ENCODE results near the gene FDXACB1. TPM values are rescaled to one million over a fixed set of nuclear protein-coding genes. Genes with fewer than 3 reads are reported as not detected.
A peak's percentile ranks its signal among the peaks of the same experiment; 100 is the strongest.

Gene FDXACB1
- total and polyA plus RNA-seq, 3 donors from 2014 or later = 7.2 to 7.8 (median 7.4) TPM

GRCh38 chr11:111913997-111914396, 35.0 kb upstream of the FDXACB1 start:
- Histone ChIP-seq H3K36me3 (ENCODE audit: low read depth, missing control alignments) (no peaks in the 10 kb centered on the region), H3K4me1 (peaks cover 21% of the 10 kb centered on the region), H3K27me3 (no peaks in the 10 kb centered on the region), H3K27ac (peak overlapping the region; percentile 90), H3K9me3 (no peaks in the 10 kb centered on the region), H3K4me3 (peak overlapping the region in 1 of 2 donors; percentile 58)
- TF ChIP-seq POLR2A (IDR thresholded peaks at IDR 0.05) (no peak), CTCF (IDR thresholded peaks at IDR 0.05) (no peak)
- 0 to 28% methylated on average over 1 to 4 of the region's 4 CpGs for WGBS, 2 donors
- intact Hi-C loops (cut with DNase I; ENCODE audit: low total_unique reads) = no loop called here
- peak; percentile 61 for DNase-seq

GRCh38 chr11:111913031-111913861, 34.3 kb upstream of the FDXACB1 start:
- Histone ChIP-seq H3K4me3 (peak overlapping the region; percentile 57 to 58), H3K9me3 (no peaks in the 10 kb centered on the region), H3K36me3 (ENCODE audit: low read depth, missing control alignments) (no peaks in the 10 kb centered on the region), H3K27ac (peak overlapping the region; percentile 90), H3K27me3 (no peaks in the 10 kb centered on the region), H3K4me1 (peaks cover 21% of the 10 kb centered on the region)
- WGBS, 2 donors = 16 to 54% methylated on average over 13 to 23 of the region's 24 CpGs
- TF ChIP-seq POLR2A (IDR thresholded peaks at IDR 0.05) (no peak), CTCF (IDR thresholded peaks at IDR 0.05) (no peak)
- no peak for DNase-seq
- intact Hi-C loops (cut with DNase I; ENCODE audit: low total_unique reads) = no loop called here

- intact Hi-C loops (cut with DNase I; ENCODE audit: low total_unique reads) = no loop called here
- no peak for DNase-seq
- no peaks in the 10 kb centered on the region for H3K9me3 ChIP-seq
- WGBS, 2 donors = 0 to 4% methylated on average over 5 to 20 of the region's 26 CpGs
- TF ChIP-seq CTCF (IDR thresholded peaks at IDR 0.05) (no peak), POLR2A (IDR thresholded peaks at IDR 0.05) (no peak)
- H3K36me3 ChIP-seq (ENCODE audit: low read depth, missing control alignments) = no peaks in the 10 kb centered on the region
- peaks cover 21% of the 10 kb centered on the region for H3K4me1 ChIP-seq
- peak within 1 kb of the TSS; percentile 90 for H3K27ac ChIP-seq
- H3K4me3 ChIP-seq = peak within 1 kb of the TSS; percentile 57 to 58
- no peaks in the 10 kb centered on the region for H3K27me3 ChIP-seq
These were observed 33.6 kb upstream of the FDXACB1 start, which contains the start of gene HSPB2 for GRCh38 chr11:111912535-111912934. HSPB2 (plus strand) TSS chr11:111912734; CDS start chr11:111912830, 96 bp downstream.

- intact Hi-C loops (cut with DNase I; ENCODE audit: low total_unique reads) = no loop called here
- 40 to 50% methylated on average over 13 to 17 of the region's 17 CpGs for WGBS, 2 donors
- Histone ChIP-seq H3K36me3 (ENCODE audit: low read depth, missing control alignments) (no peaks in the 10 kb centered on the region), H3K4me1 (peaks cover 21% of the 10 kb centered on the region), H3K4me3 (peak within 1 kb of the TSS; percentile 57 to 58), H3K27me3 (no peaks in the 10 kb centered on the region), H3K27ac (peak within 1 kb of the TSS; percentile 90), H3K9me3 (no peaks in the 10 kb centered on the region)
- peak; percentile 84 for DNase-seq
- TF ChIP-seq POLR2A (IDR thresholded peaks at IDR 0.05) (no peak), CTCF (IDR thresholded peaks at IDR 0.05) (no peak)
These were observed 32.8 kb upstream of the FDXACB1 start, which contains the start of gene CRYAB for GRCh38 chr11:111911563-111912401. CRYAB (minus strand) TSS chr11:111911770; CDS start chr11:111911724, 46 bp downstream.

Measured in testis (tissue), 3 donors.